GM04503 (cell line): Measurements from ENCODE around the gene GNL2.

Experiments used
- DNase-seq: peaks from one replicate; pipeline ENCODE4 v3.0.0-alpha.2; 2012; ENCODE audit warnings: low read depth

The GNL2 gene

DNA sequence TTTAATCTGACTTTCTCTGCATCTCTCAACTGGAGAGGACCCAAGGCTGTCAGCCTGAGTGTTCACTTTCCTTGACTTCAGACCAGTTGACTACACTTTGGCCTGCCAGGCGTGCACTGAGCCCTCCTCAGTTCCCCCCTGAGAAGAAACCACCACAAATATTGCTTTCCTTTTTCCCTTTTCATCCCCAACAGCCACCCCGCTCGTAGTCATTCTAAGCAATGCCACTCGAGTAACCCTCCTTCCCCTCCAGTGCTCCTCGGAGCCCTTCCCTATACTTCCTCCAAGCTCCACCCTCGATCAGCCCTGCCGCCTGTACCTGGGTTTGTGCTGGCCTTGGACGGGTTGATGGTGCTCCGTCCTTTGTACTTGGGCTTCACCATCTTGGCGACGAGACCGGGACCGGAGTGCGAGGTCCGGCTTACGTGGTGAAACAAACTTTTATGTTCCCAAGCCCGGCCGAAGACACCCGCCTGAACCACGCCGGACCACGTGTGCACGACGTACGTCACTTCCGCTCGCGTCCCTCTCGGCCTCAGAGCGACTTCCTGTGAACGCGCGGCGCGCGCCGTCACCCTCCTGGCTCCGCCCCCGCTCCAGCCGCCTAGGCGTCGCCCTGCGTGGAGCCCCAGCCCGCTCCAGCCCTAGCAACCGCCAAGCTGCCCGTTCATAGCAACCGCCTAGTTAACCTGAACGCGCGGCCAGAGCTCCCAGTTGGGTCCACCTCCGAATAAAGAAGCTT is at the start of gene GNL2:
Gene GNL2, minus strand, starts transcription at position 498 of the 742 bp plus-strand sequence. Its CDS starts 115 bp downstream, at position 383.
- peak; percentile 71 for DNase-seq

- DNase-seq = no peak
These were observed 45.3 kb upstream of the GNL2 start for GRCh38 chr1:37641059-37641458.

DNA sequence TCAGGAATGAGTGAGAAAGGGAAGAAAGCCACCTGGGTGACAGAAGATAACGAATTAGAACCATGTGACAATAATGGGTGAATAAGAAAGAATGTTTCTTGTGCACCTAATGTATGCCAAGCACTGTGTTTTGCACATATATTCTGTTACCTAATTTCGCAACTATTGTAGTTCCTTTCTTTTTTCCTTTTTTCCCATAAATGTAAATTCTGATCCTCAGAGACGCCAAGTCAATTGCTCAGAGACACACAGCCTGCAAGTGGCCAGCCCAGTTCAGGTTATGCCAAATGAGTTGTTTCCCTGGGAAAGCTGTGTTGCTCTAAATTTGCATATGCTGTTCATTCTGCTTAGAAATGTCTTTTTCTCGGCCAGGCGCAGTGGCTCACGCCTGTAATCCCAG is 40.7 kb upstream of the GNL2 start:
- DNase-seq = no peak

DNA sequence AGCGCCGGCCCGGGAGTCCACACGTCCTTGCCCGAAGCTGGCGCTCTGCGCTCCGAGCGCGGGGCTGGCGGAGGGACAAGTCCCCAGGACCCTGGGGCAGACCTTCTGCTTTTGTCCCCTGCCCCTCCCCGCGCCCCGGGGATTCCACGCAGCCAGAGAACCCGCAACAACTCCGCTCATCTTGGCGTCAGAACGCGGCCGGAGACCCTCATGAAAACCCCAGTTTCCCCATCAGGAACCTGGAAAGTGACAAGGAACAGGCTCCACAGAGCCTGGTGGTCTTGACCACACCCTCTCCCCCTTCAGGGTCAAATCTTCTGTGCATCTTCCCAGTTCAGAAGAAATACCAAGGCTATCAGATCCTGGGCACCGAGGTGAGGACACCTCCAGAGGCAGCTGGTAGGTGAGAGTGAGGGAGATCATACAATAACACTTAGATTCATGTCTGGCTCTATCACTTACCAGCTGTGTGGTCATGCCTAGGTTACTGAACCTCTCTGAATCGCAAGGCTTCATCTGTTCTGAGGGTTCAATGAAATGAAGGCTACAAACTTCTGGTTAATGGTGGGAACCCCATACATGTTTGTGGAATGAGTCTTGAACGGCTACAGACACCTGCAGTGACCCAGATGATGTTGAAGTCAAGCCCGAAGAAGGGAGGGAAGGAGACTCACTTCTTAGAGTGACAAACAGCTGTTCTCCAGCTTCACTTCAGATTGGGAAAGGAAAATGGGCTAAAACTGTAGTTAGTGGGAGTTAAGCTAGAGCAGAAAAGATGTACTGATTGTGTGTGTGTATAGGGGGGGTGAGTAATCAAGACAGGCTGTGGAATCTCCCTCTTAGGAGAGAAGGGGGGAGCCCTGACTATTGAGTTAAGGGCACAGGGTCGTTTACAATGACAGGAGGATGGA is 39.5 kb upstream of the GNL2 start:
- no peak for DNase-seq

DNA sequence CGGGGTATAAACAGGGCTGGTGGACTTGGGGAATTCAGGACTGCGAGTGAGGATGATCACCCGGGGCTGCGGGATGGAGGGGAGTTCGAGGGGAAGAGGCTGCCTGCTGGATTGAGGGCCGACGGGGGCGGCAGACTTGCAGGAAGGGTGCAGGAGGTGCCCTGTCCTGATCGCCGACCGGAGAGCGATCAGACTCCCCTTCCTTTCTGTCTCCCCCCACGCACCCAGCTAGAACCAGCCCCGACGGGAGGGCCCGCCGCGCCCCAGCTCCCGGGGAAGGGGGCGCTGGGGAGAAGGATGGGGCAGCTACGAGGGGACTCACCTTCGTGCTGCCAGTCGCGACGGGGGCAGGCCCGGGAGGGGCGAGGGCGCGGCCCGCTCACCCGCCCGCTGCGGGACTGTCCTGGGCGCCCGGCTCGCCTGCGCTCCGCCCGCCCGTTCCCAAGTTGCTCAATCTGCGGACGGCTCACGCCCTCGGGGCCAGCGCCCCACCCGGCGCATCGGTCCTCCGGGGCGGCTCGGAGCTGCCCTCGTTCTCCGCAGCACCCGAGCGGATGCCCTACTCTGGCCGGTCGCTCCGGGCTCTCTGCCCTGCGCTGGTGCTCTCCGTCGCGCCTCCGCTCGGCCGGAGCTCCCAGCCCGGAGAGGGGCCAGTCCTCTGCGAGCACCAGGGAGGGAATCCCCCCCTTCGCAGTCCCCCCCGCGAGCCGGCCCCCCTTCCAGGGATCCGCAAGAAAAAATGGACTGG is 38.7 kb upstream of the GNL2 start, which contains the start of gene RSPO1:
Gene RSPO1, minus strand, starts transcription at position 649 of the 748 bp plus-strand sequence. CDS start 5,231 bp downstream, outside the sequence.
- no peak for DNase-seq

GRCh38 chr1:37633938-37634243 is 38.2 kb upstream of the GNL2 start:
- no peak for DNase-seq

- no peak for DNase-seq
These were observed 37.6 kb upstream of the GNL2 start for GRCh38 chr1:37633040-37633937.

DNA sequence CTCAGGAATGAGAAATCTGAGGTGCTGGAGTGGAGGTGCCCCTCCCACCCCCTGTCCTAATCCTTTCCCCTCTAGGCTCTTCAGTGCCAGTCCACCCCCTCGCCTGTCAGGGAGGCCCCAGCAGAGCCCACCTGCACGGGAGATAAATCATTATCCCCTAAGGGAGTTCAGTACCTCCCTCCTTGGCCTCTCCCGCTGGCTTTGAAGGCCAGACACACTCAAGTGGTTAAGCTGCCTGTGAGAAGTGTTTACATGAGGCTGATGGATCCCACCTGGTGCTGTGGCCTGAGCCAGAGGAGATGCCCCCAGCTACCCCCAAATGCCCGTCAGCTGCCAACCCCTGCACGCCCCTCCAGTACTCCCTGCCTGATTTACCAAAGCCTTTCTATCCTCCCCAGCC is 35.3 kb upstream of the GNL2 start:
- DNase-seq = no peak

GRCh38 chr1:37630426-37631028 is 34.8 kb upstream of the GNL2 start:
- DNase-seq = no peak

GRCh38 chr1:37629726-37630425 is 34.1 kb upstream of the GNL2 start:
- DNase-seq = no peak

DNA sequence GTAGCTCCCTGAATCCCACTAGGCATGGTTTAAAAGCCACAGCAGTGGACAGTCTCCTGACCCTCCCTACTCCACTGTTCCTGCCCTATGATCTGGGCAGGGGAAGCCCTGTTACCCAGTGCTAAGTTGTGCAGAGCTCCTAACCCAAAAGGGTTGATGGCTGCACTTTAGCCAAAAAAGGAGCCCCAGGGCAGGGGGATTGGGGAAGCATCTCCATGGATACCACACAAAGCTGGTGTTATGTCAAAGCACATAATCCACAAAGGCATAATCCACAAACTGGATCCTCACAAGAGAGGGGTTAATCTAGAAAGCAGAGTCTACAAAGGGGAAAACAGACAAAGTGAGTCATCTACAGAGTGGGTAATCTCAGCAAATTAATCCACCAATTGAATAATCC is 33.3 kb upstream of the GNL2 start:
- DNase-seq = no peak

DNA sequence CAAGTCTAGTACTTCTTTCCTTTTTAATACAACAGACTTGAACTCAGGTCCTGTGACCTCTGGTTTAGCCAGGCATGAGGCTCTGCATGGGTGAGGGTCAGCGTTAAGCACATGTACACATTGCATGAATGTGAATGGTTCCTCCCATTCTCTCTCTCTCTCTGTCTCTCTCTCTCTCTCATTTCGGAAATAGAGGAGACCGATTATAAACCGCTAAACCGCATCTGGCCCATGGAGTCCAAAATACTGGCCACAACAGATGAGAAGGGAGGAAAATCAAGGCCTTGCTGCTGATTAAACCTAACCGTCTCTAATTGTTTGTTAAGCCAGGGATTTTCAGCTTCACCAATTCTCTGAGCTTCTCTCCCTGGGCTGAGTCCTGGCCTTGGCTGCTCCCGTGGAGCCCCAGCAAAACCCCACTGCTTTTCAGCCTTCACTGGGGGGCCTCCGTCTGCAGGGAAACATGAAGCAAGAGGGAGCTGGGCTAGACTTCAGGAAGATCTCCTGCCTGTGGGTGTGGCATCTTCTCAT is 32.4 kb upstream of the GNL2 start:
- DNase-seq = no peak

DNA sequence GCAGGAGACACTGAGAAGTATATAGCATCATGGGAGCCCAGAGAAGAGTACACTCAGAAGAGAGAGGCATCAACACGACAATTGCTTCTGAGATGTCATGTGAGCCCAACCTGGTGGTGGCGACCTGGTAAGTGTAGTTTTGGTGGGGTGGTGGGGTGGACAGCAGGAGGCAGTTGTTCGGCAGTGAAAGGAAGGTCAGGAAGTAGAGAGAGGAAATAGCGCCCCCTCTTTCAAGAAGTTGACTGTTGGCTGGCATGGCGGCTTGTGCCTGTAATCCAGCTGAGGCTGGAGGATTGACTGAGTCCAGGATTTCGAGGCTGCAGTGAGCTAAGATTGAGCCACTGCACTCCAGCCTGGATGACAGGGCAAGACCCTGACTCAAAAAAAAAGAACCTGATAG is 26.4 kb upstream of the GNL2 start:
- no peak for DNase-seq

DNA sequence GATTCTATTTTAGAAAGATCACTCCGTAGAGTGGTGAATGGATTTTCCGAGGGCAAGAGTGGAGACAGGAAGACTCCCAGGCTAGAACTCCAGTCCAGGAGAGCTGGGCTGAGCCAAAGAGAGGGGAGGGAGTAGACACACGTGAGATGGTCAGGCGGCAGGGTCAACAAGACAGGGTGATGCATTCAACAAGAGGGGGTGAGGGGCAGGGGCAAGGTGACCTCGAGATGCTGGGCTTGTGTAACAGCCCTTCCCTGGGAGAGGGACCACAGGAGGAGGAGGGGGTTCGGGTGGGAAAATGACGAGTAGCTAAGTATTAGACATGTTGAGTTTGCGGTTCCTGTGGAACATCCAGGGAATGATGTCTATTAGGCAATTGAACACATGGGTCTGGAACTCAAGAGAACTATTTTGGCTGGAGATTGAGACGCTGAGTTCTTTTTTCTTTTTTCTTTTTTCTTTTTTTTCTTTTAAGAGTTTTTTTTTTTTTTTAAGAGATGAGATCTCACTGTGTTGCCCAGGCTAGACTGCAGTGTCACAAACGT is 25.7 kb upstream of the GNL2 start:
- no peak for DNase-seq

GRCh38 chr1:37620707-37621106 is 25.0 kb upstream of the GNL2 start:
- no peak for DNase-seq

DNA sequence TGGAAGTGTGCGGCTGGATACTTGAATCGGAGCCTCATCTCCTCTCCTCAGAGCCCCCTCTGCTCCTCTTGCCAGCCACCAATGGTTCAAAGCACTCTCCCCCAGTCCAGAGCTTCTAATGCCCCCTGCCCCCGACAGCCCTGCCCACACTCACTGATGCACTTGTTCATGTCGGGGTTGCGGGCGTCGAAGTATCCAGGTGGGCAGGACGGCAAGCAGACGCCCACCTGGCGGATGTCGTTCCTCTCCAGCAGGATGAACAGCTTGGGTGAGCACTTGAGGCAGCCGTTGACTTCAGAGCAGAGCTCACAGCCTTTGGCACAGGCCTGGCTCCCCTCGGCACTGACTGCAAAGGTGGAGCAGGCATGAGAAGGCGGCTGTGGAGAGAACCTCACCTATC is 20.6 kb upstream of the GNL2 start:
- no peak for DNase-seq

GRCh38 chr1:37614105-37614504 is 18.4 kb upstream of the GNL2 start:
- DNase-seq = no peak

DNA sequence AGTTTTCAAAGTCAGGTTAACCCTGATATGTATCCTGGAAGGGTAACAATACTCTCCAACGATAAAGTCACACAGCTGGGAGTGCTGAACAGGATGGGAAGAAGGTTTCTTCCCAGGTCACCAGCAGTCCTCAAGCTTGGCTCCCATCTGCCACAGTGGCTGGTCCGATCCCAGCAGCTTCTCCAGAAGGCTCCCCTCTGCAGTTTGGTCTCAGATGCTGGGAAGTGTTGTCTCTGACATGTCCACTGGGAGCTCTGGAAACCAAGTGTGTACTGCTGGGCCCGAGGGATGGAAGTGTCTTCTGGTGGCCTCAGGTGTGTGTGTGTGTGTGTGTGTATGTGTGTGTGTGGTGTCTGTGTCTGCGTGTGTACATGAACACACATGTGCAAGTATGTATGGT is 16.4 kb upstream of the GNL2 start:
- DNase-seq = no peak

DNA sequence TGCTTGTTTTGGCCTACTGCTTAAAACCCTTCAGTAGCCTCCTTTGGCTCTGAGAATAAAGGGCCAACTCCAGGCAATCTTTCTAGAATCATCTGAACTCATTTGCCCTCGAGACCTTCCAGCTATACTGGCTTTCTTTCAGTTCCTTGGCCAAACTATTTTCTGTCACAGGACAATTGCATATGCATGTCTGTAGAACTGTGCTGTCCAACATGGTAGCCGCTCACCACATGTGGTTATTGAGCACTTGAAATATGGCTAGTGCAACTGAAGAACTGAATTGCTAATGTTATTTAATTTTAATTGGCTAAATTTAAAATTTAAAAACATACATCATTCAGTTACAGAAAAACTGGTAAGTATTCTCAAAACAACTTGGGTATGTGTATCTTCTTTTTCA is 14.3 kb upstream of the GNL2 start:
- DNase-seq = no peak

DNA sequence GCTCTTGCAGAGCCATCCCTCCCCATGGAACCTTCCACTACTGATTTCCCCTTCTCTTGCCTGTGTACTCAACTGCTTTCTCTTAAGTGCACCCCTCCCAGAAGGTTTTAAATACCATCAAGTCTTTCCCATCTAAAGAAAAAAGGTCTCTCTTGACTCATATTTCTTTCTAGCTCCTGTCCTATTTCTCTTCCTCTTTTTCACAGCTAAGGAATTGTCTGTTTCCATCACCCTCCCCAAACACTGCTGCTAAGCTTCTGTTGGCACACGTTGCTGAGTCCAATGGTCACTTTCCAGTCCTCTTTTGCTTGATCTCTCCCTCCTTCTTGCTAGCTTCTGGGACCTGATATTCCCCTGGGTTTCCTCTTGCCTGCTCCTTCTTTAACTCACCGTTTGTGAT is 13.3 kb upstream of the GNL2 start:
- no peak for DNase-seq
